ACC112 (cell line): ENCODE measurements around the gene KBTBD12.

ENCODE experiments used
- H2AFZ ChIP-seq: fragments of 200-600 bp; sonication (generic); one replicate; pipeline ENCODE4 v1.6.0; 2017; ENCODE audit warnings: antibody characterized with exemption, low read length; ENCODE audit not compliant: unreplicated experiment
- H3K27ac ChIP-seq: fragments of 200-600 bp; sonication (generic); 2 replicates; pipeline ENCODE4 v1.5.1; 2014; ENCODE audit warnings: low read depth, mild to moderate bottlenecking, antibody characterized with exemption, low read length, moderate library complexity
- H3K27me3 ChIP-seq: fragments of 200-600 bp; sonication (generic); 2 replicates; pipeline ENCODE4 v1.6.1; 2014; ENCODE audit warnings: mild to moderate bottlenecking, antibody characterized with exemption, low read length, moderate library complexity, mixed read lengths; ENCODE audit not compliant: insufficient read depth
- H3K36me3 ChIP-seq: fragments of 200-600 bp; sonication (generic); 2 replicates; pipeline ENCODE4 v1.6.1; 2016; ENCODE audit warnings: mild to moderate bottlenecking, antibody characterized with exemption, low read length, moderate library complexity, mixed read lengths; ENCODE audit not compliant: insufficient read depth
- H3K4me1 ChIP-seq: fragments of 200-600 bp; sonication (generic); one replicate; pipeline ENCODE4 v1.6.1; 2016; ENCODE audit warnings: low read length, mixed read lengths; ENCODE audit not compliant: insufficient read depth, unreplicated experiment, control insufficient read depth
- H3K4me3 ChIP-seq: fragments of 200-600 bp; sonication (generic); 2 replicates; pipeline ENCODE4 v1.5.1; 2014; ENCODE audit warnings: mild to moderate bottlenecking, low read depth, low read length
- H3K79me2 ChIP-seq: fragments of 200-600 bp; sonication (generic); one replicate; pipeline ENCODE4 v1.6.0; 2016; ENCODE audit warnings: low read length; ENCODE audit not compliant: control insufficient read depth, unreplicated experiment, insufficient read depth

Gene KBTBD12

GRCh38 chr3:127953091-127954035 is 38.3 kb downstream of the KBTBD12 start:
- Histone ChIP-seq H3K27ac (no peak overlapping the region), H3K36me3 (no peaks in the 10 kb centered on the region), H3K4me1 (no peaks in the 10 kb centered on the region), H3K27me3 (no peaks in the 10 kb centered on the region), H3K4me3 (no peak overlapping the region), H2AFZ (no peak overlapping the region), H3K79me2 (no peaks in the 10 kb centered on the region)

- Histone ChIP-seq H3K4me1 (no peaks in the 10 kb centered on the region), H3K4me3 (no peak overlapping the region), H3K27ac (no peak overlapping the region), H3K27me3 (no peaks in the 10 kb centered on the region), H3K79me2 (no peaks in the 10 kb centered on the region), H3K36me3 (no peaks in the 10 kb centered on the region), H2AFZ (no peak overlapping the region)
Observed at GRCh38 chr3:127954640-127955039, 39.6 kb downstream of the KBTBD12 start.

GRCh38 chr3:127955728-127956127 is 40.7 kb downstream of the KBTBD12 start:
- no peaks in the 10 kb centered on the region for H3K27me3 ChIP-seq
- H3K36me3 ChIP-seq: no peaks in the 10 kb centered on the region
- H3K79me2 ChIP-seq: no peaks in the 10 kb centered on the region
- no peaks in the 10 kb centered on the region for H3K4me1 ChIP-seq
- H2AFZ ChIP-seq: no peak overlapping the region
- no peak overlapping the region for H3K27ac ChIP-seq
- no peak overlapping the region for H3K4me3 ChIP-seq

GRCh38 chr3:127959041-127959440 is 44.0 kb downstream of the KBTBD12 start:
- no peak overlapping the region for H3K27ac ChIP-seq
- H3K36me3 ChIP-seq: no peaks in the 10 kb centered on the region
- no peaks in the 10 kb centered on the region for H3K4me1 ChIP-seq
- H3K27me3 ChIP-seq: no peaks in the 10 kb centered on the region
- no peak overlapping the region for H2AFZ ChIP-seq
- no peaks in the 10 kb centered on the region for H3K79me2 ChIP-seq
- no peak overlapping the region for H3K4me3 ChIP-seq

GRCh38 chr3:127959873-127960272 is 44.8 kb downstream of the KBTBD12 start:
- H3K4me1 ChIP-seq: no peaks in the 10 kb centered on the region
- no peak overlapping the region for H3K4me3 ChIP-seq
- no peaks in the 10 kb centered on the region for H3K79me2 ChIP-seq
- H3K27ac ChIP-seq: no peak overlapping the region
- H3K27me3 ChIP-seq: no peaks in the 10 kb centered on the region
- H2AFZ ChIP-seq: no peak overlapping the region
- no peaks in the 10 kb centered on the region for H3K36me3 ChIP-seq

- Histone ChIP-seq H2AFZ (no peak overlapping the region), H3K4me1 (no peaks in the 10 kb centered on the region), H3K79me2 (no peaks in the 10 kb centered on the region), H3K27ac (no peak overlapping the region), H3K27me3 (no peaks in the 10 kb centered on the region), H3K4me3 (no peak overlapping the region), H3K36me3 (no peaks in the 10 kb centered on the region)
Observed at GRCh38 chr3:127960421-127960965, 45.5 kb downstream of the KBTBD12 start.

- Histone ChIP-seq H3K27me3 (peaks cover 2% of the 10 kb centered on the region; the same call in 1 of the 2 replicates), H2AFZ (no peak overlapping the region), H3K27ac (no peak overlapping the region), H3K4me1 (no peaks in the 10 kb centered on the region), H3K36me3 (no peaks in the 10 kb centered on the region), H3K4me3 (no peak overlapping the region), H3K79me2 (no peaks in the 10 kb centered on the region)
Observed at GRCh38 chr3:127961124-127961523, 46.1 kb downstream of the KBTBD12 start.

- Histone ChIP-seq H3K27ac (no peak overlapping the region), H3K4me1 (no peaks in the 10 kb centered on the region), H3K4me3 (no peak overlapping the region), H3K79me2 (no peaks in the 10 kb centered on the region), H3K36me3 (no peaks in the 10 kb centered on the region), H3K27me3 (peaks cover 9% of the 10 kb centered on the region; the same call in 1 of the 2 replicates), H2AFZ (no peak overlapping the region)
Observed at GRCh38 chr3:127961963-127962362, 46.9 kb downstream of the KBTBD12 start.

GRCh38 chr3:127962937-127963336 is 47.9 kb downstream of the KBTBD12 start:
- no peaks in the 10 kb centered on the region for H3K79me2 ChIP-seq
- H3K27me3 ChIP-seq: peaks cover 9% of the 10 kb centered on the region; the same call in 1 of the 2 replicates
- no peak overlapping the region for H3K4me3 ChIP-seq
- H2AFZ ChIP-seq: no peak overlapping the region
- no peak overlapping the region for H3K27ac ChIP-seq
- no peaks in the 10 kb centered on the region for H3K4me1 ChIP-seq
- H3K36me3 ChIP-seq: no peaks in the 10 kb centered on the region

- H3K4me1 ChIP-seq: no peaks in the 10 kb centered on the region
- H3K79me2 ChIP-seq: no peaks in the 10 kb centered on the region
- no peak overlapping the region for H2AFZ ChIP-seq
- no peaks in the 10 kb centered on the region for H3K36me3 ChIP-seq
- no peak overlapping the region for H3K27ac ChIP-seq
- H3K4me3 ChIP-seq: no peak overlapping the region
- H3K27me3 ChIP-seq: peaks cover 9% of the 10 kb centered on the region
Observed at GRCh38 chr3:127964053-127964452, 49.0 kb downstream of the KBTBD12 start.

GRCh38 chr3:127964816-127965215 is 49.8 kb downstream of the KBTBD12 start:
- H3K36me3 ChIP-seq: no peaks in the 10 kb centered on the region
- no peaks in the 10 kb centered on the region for H3K79me2 ChIP-seq
- H3K4me1 ChIP-seq: no peaks in the 10 kb centered on the region
- H3K4me3 ChIP-seq: no peak overlapping the region
- peaks cover 9% of the 10 kb centered on the region for H3K27me3 ChIP-seq
- no peak overlapping the region for H3K27ac ChIP-seq
- no peak overlapping the region for H2AFZ ChIP-seq
